PFSK-1 (cell line): ENCODE measurements around the gene CLINT1.

Experiments used
- FOXP2 ChIP-seq: optimal IDR thresholded peaks from 2 replicates; pipeline ENCODE3; 2011; ENCODE audit warnings: borderline replicate concordance, control low read depth, inconsistent platforms; ENCODE audit not compliant: insufficient read depth; ENCODE audit errors: extremely low read length, extremely low read depth
- POLR2AphosphoS5 ChIP-seq: IDR thresholded peaks from 2 replicates; pipeline ENCODE4 v1.6.1; 2012; ENCODE audit warnings: low read depth, mild to moderate bottlenecking, control low read depth, low read length, moderate library complexity
- SIN3A ChIP-seq: IDR thresholded peaks from 2 replicates; pipeline ENCODE4 v1.6.1; 2012; ENCODE audit warnings: mild to moderate bottlenecking, low read length, moderate library complexity, borderline replicate concordance; ENCODE audit not compliant: insufficient read depth
- TAF1 ChIP-seq: IDR thresholded peaks from 2 replicates; pipeline ENCODE4 v1.6.1; 2012; ENCODE audit warnings: low read length, control low read depth, borderline replicate concordance; ENCODE audit not compliant: insufficient read depth
- TF ChIP-seq, protein P1 (sequence below), 2 experiments: IDR thresholded peaks; 2 replicates each; pipeline versions ENCODE4 v1.6.1 to v1.8.0; 2011 to 2012; ENCODE audit warnings: low read depth in 2 of 2, low read length in 2 of 2, control low read depth in 1 of 2, inconsistent platforms in 1 of 2, mild to moderate bottlenecking in 1 of 2, moderate library complexity in 1 of 2; ENCODE audit not compliant: insufficient read depth in 1 of 2

The CLINT1 gene

GRCh38 chr5:157890836-157891597 is 32.1 kb upstream of the CLINT1 start:
- TF ChIP-seq POLR2AphosphoS5 (no peak), SIN3A (no peak), TAF1 (no peak), FOXP2 (no peak)
- TF ChIP-seq, protein P1, sequence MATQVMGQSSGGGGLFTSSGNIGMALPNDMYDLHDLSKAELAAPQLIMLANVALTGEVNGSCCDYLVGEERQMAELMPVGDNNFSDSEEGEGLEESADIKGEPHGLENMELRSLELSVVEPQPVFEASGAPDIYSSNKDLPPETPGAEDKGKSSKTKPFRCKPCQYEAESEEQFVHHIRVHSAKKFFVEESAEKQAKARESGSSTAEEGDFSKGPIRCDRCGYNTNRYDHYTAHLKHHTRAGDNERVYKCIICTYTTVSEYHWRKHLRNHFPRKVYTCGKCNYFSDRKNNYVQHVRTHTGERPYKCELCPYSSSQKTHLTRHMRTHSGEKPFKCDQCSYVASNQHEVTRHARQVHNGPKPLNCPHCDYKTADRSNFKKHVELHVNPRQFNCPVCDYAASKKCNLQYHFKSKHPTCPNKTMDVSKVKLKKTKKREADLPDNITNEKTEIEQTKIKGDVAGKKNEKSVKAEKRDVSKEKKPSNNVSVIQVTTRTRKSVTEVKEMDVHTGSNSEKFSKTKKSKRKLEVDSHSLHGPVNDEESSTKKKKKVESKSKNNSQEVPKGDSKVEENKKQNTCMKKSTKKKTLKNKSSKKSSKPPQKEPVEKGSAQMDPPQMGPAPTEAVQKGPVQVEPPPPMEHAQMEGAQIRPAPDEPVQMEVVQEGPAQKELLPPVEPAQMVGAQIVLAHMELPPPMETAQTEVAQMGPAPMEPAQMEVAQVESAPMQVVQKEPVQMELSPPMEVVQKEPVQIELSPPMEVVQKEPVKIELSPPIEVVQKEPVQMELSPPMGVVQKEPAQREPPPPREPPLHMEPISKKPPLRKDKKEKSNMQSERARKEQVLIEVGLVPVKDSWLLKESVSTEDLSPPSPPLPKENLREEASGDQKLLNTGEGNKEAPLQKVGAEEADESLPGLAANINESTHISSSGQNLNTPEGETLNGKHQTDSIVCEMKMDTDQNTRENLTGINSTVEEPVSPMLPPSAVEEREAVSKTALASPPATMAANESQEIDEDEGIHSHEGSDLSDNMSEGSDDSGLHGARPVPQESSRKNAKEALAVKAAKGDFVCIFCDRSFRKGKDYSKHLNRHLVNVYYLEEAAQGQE (IDR thresholded peaks at IDR 0.05; ENCODE audit: insufficient read depth in 1 of 2, low read depth in 2 of 2, low read length in 2 of 2), result no peak

GRCh38 chr5:157888814-157889532 is 30.0 kb upstream of the CLINT1 start:
- TF ChIP-seq, protein P1 (IDR thresholded peaks at IDR 0.05; ENCODE audit: insufficient read depth in 1 of 2, low read depth in 2 of 2, low read length in 2 of 2), result no peak
- TF ChIP-seq TAF1 (no peak), FOXP2 (no peak), POLR2AphosphoS5 (no peak), SIN3A (no peak)

- TF ChIP-seq TAF1 (no peak), FOXP2 (no peak), POLR2AphosphoS5 (no peak), SIN3A (no peak)
- TF ChIP-seq, protein P1 (IDR thresholded peaks at IDR 0.05; ENCODE audit: insufficient read depth in 1 of 2, low read depth in 2 of 2, low read length in 2 of 2), result no peak
Observed at GRCh38 chr5:157886796-157887380, 27.9 kb upstream of the CLINT1 start.

- no peak for TF ChIP-seq POLR2AphosphoS5
- no peak for TF ChIP-seq FOXP2
- TF ChIP-seq SIN3A, result no peak
- no peak for TF ChIP-seq TAF1
- TF ChIP-seq, protein P1 (IDR thresholded peaks at IDR 0.05; ENCODE audit: insufficient read depth in 1 of 2, low read depth in 2 of 2, low read length in 2 of 2), result no peak
Observed at GRCh38 chr5:157877821-157878220, 18.9 kb upstream of the CLINT1 start.
